Measurements from ENCODE around the gene SLC6A2. TPM values are rescaled to one million over a fixed set of nuclear protein-coding genes. Genes with fewer than 3 reads are reported as not detected.

SLC6A2 gene
- total and polyA plus RNA-seq, 9 of the 15 experiments (the other 6 are each of a cell fraction or from before 2014, with no cell fraction given), result not detected

GRCh38 chr16:55734665-55735064, 78.9 kb downstream of the SLC6A2 start:
- intact Hi-C loops (cut with micrococcal nuclease), result no loop called here
- Histone ChIP-seq H3K9me3 (replicated peaks; ENCODE audit: control insufficient read depth, insufficient read depth, low read depth, low read length) (no peaks in the 10 kb centered on the region; the same call in 1 of the 2 replicates), H3K4me3 (no peak overlapping the region), H3K4me2 (ENCODE audit: insufficient read depth, low read length) (no peak overlapping the region), H3K4me1 (replicated peaks in 1 of 2; ENCODE audit: control insufficient read depth in 2 of 2, insufficient read depth in 2 of 2, low read length in 2 of 2) (no peaks in the 10 kb centered on the region), H3K79me2 (ENCODE audit: control insufficient read depth, insufficient read depth, low read length) (no peaks in the 10 kb centered on the region), H3K27me3 (ENCODE audit: control insufficient read depth in 2 of 2, insufficient read depth in 2 of 2, low read length in 2 of 2) (peaks cover 11 to 21% of the 10 kb centered on the region in 2 experiments; a peak in 3 of 5 replicates), H3K27ac (ENCODE audit: extremely low read depth, low read depth, low read length) (no peak overlapping the region), H3K36me3 (ENCODE audit: control insufficient read depth, insufficient read depth, low read length) (no peaks in the 10 kb centered on the region), H3K9ac (ENCODE audit: insufficient read depth in 1 of 2, low read depth in 2 of 2, low read length in 2 of 2) (no peak overlapping the region), H3K9me1 (ENCODE audit: control insufficient read depth, insufficient read depth, low read length) (no peaks in the 10 kb centered on the region), H4K20me1 (replicated peaks; ENCODE audit: control insufficient read depth, insufficient read depth, low read length) (no peaks in the 10 kb centered on the region), H2AFZ (ENCODE audit: low read depth, low read length) (no peak overlapping the region)
- TF ChIP-seq CXXC5 (CRISPR knock-in tag; IDR thresholded peaks at IDR 0.05) (no peak), ZNF717 (CRISPR knock-in tag; IDR thresholded peaks at IDR 0.05) (no peak), LEF1 (IDR thresholded peaks at IDR 0.05) (no peak), PHTF2 (CRISPR knock-in tag; IDR thresholded peaks at IDR 0.05) (no peak)
- CTCF ChIA-PET (ENCODE audit: low intra/inter-chr PET ratio), result no interaction called here
- WGBS (ENCODE audit: insufficient coverage, low coverage, missing lambda C conversion rate), result 9% methylated on average over 2 of the region's 2 CpGs
- POLR2A ChIA-PET, result no interaction called here
- FAIRE-seq (no peak), DNase-seq (ENCODE audit: extremely low read depth in 1 of 4, low spot score in 3 of 4) (no peak), ATAC-seq (no peak)
- in situ Hi-C loops (cut with MboI), result no loop called here
- BruUV-seq (replicated peaks), result no TSS peak

DNA sequence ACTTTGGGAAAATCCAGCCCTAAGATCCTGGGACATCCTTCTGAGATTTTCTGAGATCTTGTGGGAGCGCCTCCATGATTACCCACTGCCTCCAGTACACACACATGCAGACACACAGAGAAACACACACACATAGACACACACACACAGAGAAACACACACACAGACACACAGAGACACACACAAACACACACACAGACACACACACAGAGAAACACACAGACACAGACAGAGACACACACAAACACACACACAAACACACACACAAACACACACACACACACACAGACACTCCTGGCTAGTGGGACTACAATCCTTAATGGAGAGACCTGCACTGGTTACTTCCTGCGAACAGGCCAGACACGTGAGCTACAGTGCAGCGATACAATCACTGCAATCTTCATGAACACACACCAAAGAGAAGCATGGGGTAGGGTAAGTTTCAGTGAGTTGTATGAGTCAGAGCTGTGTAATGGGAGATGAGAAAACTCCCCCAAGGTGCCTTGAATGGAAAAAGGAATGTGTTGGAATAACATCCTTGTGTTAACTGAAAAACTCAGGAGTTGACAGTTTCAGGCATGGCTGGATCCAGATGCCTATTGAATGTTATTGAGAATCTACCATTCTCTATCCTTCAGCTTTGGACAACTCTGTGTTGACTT, 79.5 kb downstream of the SLC6A2 start:
- Histone ChIP-seq H3K9me1 (ENCODE audit: control insufficient read depth, insufficient read depth, low read length) (no peaks in the 10 kb centered on the region), H3K4me2 (ENCODE audit: insufficient read depth, low read length) (no peak overlapping the region), H4K20me1 (replicated peaks; ENCODE audit: control insufficient read depth, insufficient read depth, low read length) (no peaks in the 10 kb centered on the region), H3K36me3 (ENCODE audit: control insufficient read depth, insufficient read depth, low read length) (no peaks in the 10 kb centered on the region), H3K79me2 (ENCODE audit: control insufficient read depth, insufficient read depth, low read length) (no peaks in the 10 kb centered on the region), H3K27ac (ENCODE audit: extremely low read depth, low read depth, low read length) (no peak overlapping the region), H3K9ac (ENCODE audit: insufficient read depth in 1 of 2, low read depth in 2 of 2, low read length in 2 of 2) (no peak overlapping the region), H3K4me1 (replicated peaks in 1 of 2; ENCODE audit: control insufficient read depth in 2 of 2, insufficient read depth in 2 of 2, low read length in 2 of 2) (no peaks in the 10 kb centered on the region), H3K4me3 (no peak overlapping the region), H3K27me3 (ENCODE audit: control insufficient read depth in 2 of 2, insufficient read depth in 2 of 2, low read length in 2 of 2) (peaks cover 11 to 21% of the 10 kb centered on the region in 2 experiments; a peak in 3 of 5 replicates), H2AFZ (ENCODE audit: low read depth, low read length) (no peak overlapping the region), H3K9me3 (replicated peaks; ENCODE audit: control insufficient read depth, insufficient read depth, low read depth, low read length) (no peaks in the 10 kb centered on the region; the same call in 1 of the 2 replicates)
- WGBS (ENCODE audit: insufficient coverage, low coverage, missing lambda C conversion rate), result 0% methylated on average over 4 of the region's 4 CpGs
- ChIA-PET CTCF (ENCODE audit: low intra/inter-chr PET ratio) (no interaction called here), POLR2A (interaction anchor here (0.6 kb wide), 2 partner anchors 93 to 98 kb away, joined by 3 read pairs; partner anchors contain the start of gene CES1)
- peak; percentile 58; the same call in 2 of the 3 replicates for ATAC-seq
- BruUV-seq (replicated peaks), result no TSS peak
- in situ Hi-C loops (cut with MboI), result no loop called here
- no peak for DNase-seq (ENCODE audit: extremely low read depth in 1 of 4, low spot score in 3 of 4)
- intact Hi-C loops (cut with micrococcal nuclease), result no loop called here
- peak; percentile 77 for FAIRE-seq
- TF ChIP-seq FOSL1 (tag; conservative IDR thresholded peaks at IDR 0.05) (peak; percentile 83), ARID1B (IDR thresholded peaks at IDR 0.05) (peak; percentile 53), POLR3G (IDR thresholded peaks at IDR 0.05; ENCODE audit: extremely low read depth, insufficient read length, insufficient replicate concordance) (no peak), FOXA3 (CRISPR knock-in tag; conservative IDR thresholded peaks at IDR 0.05 in 1 of 2, IDR thresholded peaks at IDR 0.05 in 1 of 2) (no peak), TEAD4 (IDR thresholded peaks at IDR 0.05; ENCODE audit: low read length) (peak; percentile 20; the same call in 1 of the 2 replicates), TEAD4 (CRISPR knock-in tag; IDR thresholded peaks at IDR 0.05; ENCODE audit: borderline replicate concordance) (no peak), CBFA2T3 (IDR thresholded peaks at IDR 0.05) (peak; percentile 58), ZFX (CRISPR knock-in tag; IDR thresholded peaks at IDR 0.05) (no peak), JUND (IDR thresholded peaks at IDR 0.05; ENCODE audit: borderline replicate concordance, low read depth, low read length) (peak; percentile 67; the same call in 1 of the 2 replicates), JUND (tag; IDR thresholded peaks at IDR 0.05; ENCODE audit: borderline replicate concordance, low read depth, low read length) (no peak), BHLHE40 (IDR thresholded peaks at IDR 0.05; ENCODE audit: low read length) (peak; percentile 84)
- TF ChIP-seq, protein P1, sequence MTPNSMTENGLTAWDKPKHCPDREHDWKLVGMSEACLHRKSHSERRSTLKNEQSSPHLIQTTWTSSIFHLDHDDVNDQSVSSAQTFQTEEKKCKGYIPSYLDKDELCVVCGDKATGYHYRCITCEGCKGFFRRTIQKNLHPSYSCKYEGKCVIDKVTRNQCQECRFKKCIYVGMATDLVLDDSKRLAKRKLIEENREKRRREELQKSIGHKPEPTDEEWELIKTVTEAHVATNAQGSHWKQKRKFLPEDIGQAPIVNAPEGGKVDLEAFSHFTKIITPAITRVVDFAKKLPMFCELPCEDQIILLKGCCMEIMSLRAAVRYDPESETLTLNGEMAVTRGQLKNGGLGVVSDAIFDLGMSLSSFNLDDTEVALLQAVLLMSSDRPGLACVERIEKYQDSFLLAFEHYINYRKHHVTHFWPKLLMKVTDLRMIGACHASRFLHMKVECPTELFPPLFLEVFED (CRISPR knock-in tag; conservative IDR thresholded peaks at IDR 0.05), result peak; percentile 38; the same call in 1 of the 2 replicates

All from K562 (cell line).